ENCODE measurements around the gene QTRT2. TPM values are rescaled to one million over a fixed set of nuclear protein-coding genes. Genes with fewer than 3 reads are reported as not detected.

Gene QTRT2
- total and polyA plus RNA-seq, 2 experiments from 2014 or later, result 32.3 to 66.5 TPM

DNA sequence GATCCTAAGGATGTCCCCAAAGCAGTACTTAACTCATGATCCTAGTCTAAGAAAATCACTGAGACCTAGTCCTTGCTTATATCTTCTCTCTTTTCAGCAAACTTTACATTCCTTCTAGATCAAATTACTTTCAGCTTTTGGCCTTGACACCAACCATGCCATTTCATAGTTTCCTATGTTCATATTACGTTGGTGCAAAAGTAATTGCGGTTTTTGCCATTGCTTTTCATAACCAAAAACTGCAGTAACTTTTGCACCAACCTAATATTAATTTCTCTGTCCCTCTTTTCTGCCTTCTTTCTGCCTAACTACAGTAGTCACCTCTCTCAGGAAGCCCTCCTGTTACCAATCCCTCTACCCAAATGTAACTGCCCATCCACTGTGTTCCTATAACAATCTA, 37.1 kb upstream of the QTRT2 start:
- no peak for DNase-seq (ENCODE audit: low spot score)
- Histone ChIP-seq H3K36me3 (ENCODE audit: insufficient read depth) (no peaks in the 10 kb centered on the region), H3F3A (replicated peaks; ENCODE audit: low read depth) (no peaks in the 10 kb centered on the region), H3K9me2 (ENCODE audit: insufficient read depth) (no peaks in the 10 kb centered on the region), H3K4me1 (ENCODE audit: insufficient read depth) (no peaks in the 10 kb centered on the region), H4K20me1 (replicated peaks; ENCODE audit: insufficient read depth) (no peaks in the 10 kb centered on the region), H3K4me2 (no peak overlapping the region), H3K27me3 (ENCODE audit: insufficient read depth) (no peaks in the 10 kb centered on the region), H3K4me3 (no peak overlapping the region), H2AFZ (no peak overlapping the region; the same call in 1 of the 2 replicates), H3K27ac (ENCODE audit: low read depth) (no peak overlapping the region), H3K79me2 (replicated peaks; ENCODE audit: insufficient read depth) (no peaks in the 10 kb centered on the region)
- H3K4me1 Mint-ChIP-seq, result peaks cover 15% of the 10 kb centered on the region; the same call in 2 of the 3 replicates
- ATAC-seq, result no peak
- TF ChIP-seq EZH2 (IDR thresholded peaks at IDR 0.05; ENCODE audit: low read depth, unreplicated experiment), result no peak
- TF ChIP-seq ZNF114 (CRISPR knock-in tag; IDR thresholded peaks at IDR 0.05), result no peak
- TF ChIP-seq ZNF331 (CRISPR knock-in tag; IDR thresholded peaks at IDR 0.05; ENCODE audit: low read depth), result no peak
- TF ChIP-seq EZH2phosphoT487 (IDR thresholded peaks at IDR 0.05; ENCODE audit: unreplicated experiment), result no peak
- TF ChIP-seq, protein P1, sequence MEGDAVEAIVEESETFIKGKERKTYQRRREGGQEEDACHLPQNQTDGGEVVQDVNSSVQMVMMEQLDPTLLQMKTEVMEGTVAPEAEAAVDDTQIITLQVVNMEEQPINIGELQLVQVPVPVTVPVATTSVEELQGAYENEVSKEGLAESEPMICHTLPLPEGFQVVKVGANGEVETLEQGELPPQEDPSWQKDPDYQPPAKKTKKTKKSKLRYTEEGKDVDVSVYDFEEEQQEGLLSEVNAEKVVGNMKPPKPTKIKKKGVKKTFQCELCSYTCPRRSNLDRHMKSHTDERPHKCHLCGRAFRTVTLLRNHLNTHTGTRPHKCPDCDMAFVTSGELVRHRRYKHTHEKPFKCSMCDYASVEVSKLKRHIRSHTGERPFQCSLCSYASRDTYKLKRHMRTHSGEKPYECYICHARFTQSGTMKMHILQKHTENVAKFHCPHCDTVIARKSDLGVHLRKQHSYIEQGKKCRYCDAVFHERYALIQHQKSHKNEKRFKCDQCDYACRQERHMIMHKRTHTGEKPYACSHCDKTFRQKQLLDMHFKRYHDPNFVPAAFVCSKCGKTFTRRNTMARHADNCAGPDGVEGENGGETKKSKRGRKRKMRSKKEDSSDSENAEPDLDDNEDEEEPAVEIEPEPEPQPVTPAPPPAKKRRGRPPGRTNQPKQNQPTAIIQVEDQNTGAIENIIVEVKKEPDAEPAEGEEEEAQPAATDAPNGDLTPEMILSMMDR (conservative IDR thresholded peaks at IDR 0.05; ENCODE audit: low read depth in 2 of 2), result no peak
- no peaks in the 10 kb centered on the region for H3K9me3 Mint-ChIP-seq
- H3K27ac Mint-ChIP-seq, result no peak overlapping the region
- H3K27me3 Mint-ChIP-seq (ENCODE audit: insufficient read depth, low read depth, poor library complexity), result peaks cover 1% of the 10 kb centered on the region
- H3K36me3 Mint-ChIP-seq (ENCODE audit: low read depth), result no peaks in the 10 kb centered on the region
- H3K4me3 Mint-ChIP-seq, result no peak overlapping the region

DNA sequence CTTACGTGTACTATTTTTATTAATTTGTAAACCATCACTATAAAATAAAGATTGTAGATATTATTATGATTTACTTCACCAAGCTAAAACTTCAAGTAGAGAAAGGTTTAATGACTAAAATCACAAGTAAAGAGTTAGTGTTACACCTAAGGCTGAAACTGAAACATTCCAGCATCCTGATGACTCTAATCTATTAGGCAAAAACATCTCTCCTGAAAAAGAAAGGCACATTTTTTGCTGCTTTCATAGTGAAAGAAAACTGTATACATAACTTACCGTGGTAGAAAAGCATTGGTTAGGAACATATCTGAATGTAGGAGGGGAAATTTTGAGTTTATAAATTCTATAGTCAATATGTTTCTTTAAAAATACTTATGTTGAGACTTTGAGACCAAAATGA, 35.6 kb upstream of the QTRT2 start:
- no peaks in the 10 kb centered on the region for H3K79me2 ChIP-seq (replicated peaks; ENCODE audit: insufficient read depth)
- H3K36me3 ChIP-seq (ENCODE audit: insufficient read depth), result no peaks in the 10 kb centered on the region
- H3K27ac ChIP-seq (ENCODE audit: low read depth), result no peak overlapping the region
- no peaks in the 10 kb centered on the region for H3K9me3 Mint-ChIP-seq
- no peak overlapping the region for H3K4me3 Mint-ChIP-seq
- ATAC-seq (no peak), DNase-seq (ENCODE audit: low spot score) (no peak)
- H3F3A ChIP-seq (replicated peaks; ENCODE audit: low read depth), result no peaks in the 10 kb centered on the region
- H2AFZ ChIP-seq, result no peak overlapping the region
- peaks cover 1% of the 10 kb centered on the region for H3K27me3 Mint-ChIP-seq (ENCODE audit: insufficient read depth, low read depth, poor library complexity)
- peaks cover 15% of the 10 kb centered on the region; the same call in 2 of the 3 replicates for H3K4me1 Mint-ChIP-seq
- no peak overlapping the region for H3K27ac Mint-ChIP-seq
- no peak overlapping the region for H3K4me3 ChIP-seq
- H3K4me1 ChIP-seq (ENCODE audit: insufficient read depth), result no peaks in the 10 kb centered on the region
- no peaks in the 10 kb centered on the region for H3K9me2 ChIP-seq (ENCODE audit: insufficient read depth)
- H3K36me3 Mint-ChIP-seq (ENCODE audit: low read depth), result no peaks in the 10 kb centered on the region
- H4K20me1 ChIP-seq (replicated peaks; ENCODE audit: insufficient read depth), result no peaks in the 10 kb centered on the region
- H3K4me2 ChIP-seq, result no peak overlapping the region
- H3K27me3 ChIP-seq (ENCODE audit: insufficient read depth), result no peaks in the 10 kb centered on the region
- no peak for TF ChIP-seq ZNF114 (CRISPR knock-in tag; IDR thresholded peaks at IDR 0.05)
- TF ChIP-seq, protein P2, sequence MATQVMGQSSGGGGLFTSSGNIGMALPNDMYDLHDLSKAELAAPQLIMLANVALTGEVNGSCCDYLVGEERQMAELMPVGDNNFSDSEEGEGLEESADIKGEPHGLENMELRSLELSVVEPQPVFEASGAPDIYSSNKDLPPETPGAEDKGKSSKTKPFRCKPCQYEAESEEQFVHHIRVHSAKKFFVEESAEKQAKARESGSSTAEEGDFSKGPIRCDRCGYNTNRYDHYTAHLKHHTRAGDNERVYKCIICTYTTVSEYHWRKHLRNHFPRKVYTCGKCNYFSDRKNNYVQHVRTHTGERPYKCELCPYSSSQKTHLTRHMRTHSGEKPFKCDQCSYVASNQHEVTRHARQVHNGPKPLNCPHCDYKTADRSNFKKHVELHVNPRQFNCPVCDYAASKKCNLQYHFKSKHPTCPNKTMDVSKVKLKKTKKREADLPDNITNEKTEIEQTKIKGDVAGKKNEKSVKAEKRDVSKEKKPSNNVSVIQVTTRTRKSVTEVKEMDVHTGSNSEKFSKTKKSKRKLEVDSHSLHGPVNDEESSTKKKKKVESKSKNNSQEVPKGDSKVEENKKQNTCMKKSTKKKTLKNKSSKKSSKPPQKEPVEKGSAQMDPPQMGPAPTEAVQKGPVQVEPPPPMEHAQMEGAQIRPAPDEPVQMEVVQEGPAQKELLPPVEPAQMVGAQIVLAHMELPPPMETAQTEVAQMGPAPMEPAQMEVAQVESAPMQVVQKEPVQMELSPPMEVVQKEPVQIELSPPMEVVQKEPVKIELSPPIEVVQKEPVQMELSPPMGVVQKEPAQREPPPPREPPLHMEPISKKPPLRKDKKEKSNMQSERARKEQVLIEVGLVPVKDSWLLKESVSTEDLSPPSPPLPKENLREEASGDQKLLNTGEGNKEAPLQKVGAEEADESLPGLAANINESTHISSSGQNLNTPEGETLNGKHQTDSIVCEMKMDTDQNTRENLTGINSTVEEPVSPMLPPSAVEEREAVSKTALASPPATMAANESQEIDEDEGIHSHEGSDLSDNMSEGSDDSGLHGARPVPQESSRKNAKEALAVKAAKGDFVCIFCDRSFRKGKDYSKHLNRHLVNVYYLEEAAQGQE (IDR thresholded peaks at IDR 0.05; ENCODE audit: unreplicated experiment), result no peak
- TF ChIP-seq, protein P1 (conservative IDR thresholded peaks at IDR 0.05; ENCODE audit: low read depth in 2 of 2), result no peak
- TF ChIP-seq, protein P3, sequence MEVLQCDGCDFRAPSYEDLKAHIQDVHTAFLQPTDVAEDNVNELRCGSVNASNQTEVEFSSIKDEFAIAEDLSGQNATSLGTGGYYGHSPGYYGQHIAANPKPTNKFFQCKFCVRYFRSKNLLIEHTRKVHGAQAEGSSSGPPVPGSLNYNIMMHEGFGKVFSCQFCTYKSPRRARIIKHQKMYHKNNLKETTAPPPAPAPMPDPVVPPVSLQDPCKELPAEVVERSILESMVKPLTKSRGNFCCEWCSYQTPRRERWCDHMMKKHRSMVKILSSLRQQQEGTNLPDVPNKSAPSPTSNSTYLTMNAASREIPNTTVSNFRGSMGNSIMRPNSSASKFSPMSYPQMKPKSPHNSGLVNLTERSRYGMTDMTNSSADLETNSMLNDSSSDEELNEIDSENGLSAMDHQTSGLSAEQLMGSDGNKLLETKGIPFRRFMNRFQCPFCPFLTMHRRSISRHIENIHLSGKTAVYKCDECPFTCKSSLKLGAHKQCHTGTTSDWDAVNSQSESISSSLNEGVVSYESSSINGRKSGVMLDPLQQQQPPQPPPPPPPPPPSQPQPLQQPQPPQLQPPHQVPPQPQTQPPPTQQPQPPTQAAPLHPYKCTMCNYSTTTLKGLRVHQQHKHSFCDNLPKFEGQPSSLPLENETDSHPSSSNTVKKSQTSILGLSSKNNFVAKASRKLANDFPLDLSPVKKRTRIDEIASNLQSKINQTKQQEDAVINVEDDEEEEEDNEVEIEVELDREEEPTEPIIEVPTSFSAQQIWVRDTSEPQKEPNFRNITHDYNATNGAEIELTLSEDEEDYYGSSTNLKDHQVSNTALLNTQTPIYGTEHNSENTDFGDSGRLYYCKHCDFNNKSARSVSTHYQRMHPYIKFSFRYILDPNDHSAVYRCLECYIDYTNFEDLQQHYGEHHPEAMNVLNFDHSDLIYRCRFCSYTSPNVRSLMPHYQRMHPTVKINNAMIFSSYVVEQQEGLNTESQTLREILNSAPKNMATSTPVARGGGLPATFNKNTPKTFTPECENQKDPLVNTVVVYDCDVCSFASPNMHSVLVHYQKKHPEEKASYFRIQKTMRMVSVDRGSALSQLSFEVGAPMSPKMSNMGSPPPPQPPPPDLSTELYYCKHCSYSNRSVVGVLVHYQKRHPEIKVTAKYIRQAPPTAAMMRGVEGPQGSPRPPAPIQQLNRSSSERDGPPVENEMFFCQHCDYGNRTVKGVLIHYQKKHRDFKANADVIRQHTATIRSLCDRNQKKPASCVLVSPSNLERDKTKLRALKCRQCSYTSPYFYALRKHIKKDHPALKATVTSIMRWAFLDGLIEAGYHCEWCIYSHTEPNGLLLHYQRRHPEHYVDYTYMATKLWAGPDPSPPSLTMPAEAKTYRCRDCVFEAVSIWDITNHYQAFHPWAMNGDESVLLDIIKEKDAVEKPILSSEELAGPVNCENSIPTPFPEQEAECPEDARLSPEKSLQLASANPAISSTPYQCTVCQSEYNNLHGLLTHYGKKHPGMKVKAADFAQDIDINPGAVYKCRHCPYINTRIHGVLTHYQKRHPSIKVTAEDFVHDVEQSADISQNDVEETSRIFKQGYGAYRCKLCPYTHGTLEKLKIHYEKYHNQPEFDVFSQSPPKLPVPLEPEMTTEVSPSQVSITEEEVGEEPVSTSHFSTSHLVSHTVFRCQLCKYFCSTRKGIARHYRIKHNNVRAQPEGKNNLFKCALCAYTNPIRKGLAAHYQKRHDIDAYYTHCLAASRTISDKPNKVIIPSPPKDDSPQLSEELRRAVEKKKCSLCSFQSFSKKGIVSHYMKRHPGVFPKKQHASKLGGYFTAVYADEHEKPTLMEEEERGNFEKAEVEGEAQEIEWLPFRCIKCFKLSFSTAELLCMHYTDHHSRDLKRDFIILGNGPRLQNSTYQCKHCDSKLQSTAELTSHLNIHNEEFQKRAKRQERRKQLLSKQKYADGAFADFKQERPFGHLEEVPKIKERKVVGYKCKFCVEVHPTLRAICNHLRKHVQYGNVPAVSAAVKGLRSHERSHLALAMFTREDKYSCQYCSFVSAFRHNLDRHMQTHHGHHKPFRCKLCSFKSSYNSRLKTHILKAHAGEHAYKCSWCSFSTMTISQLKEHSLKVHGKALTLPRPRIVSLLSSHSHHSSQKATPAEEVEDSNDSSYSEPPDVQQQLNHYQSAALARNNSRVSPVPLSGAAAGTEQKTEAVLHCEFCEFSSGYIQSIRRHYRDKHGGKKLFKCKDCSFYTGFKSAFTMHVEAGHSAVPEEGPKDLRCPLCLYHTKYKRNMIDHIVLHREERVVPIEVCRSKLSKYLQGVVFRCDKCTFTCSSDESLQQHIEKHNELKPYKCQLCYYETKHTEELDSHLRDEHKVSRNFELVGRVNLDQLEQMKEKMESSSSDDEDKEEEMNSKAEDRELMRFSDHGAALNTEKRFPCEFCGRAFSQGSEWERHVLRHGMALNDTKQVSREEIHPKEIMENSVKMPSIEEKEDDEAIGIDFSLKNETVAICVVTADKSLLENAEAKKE (CRISPR knock-in tag; IDR thresholded peaks at IDR 0.05), result no peak

Measured in GM23338 (cell line).